22Rv1 (cell line): ENCODE measurements around the gene ECEL1.

Experiments
- ZFX ChIP-seq: fragments of 450-650 bp; IDR thresholded peaks from 2 replicates; pipeline ENCODE4 v1.6.1; 2017; ENCODE audit warnings: antibody characterized with exemption, borderline replicate concordance
- TF ChIP-seq, protein P1 (sequence below): fragments of 450-650 bp; IDR thresholded peaks from 2 replicates; pipeline ENCODE4 v1.5.1; 2017; ENCODE audit warnings: mild to moderate bottlenecking

DNA sequence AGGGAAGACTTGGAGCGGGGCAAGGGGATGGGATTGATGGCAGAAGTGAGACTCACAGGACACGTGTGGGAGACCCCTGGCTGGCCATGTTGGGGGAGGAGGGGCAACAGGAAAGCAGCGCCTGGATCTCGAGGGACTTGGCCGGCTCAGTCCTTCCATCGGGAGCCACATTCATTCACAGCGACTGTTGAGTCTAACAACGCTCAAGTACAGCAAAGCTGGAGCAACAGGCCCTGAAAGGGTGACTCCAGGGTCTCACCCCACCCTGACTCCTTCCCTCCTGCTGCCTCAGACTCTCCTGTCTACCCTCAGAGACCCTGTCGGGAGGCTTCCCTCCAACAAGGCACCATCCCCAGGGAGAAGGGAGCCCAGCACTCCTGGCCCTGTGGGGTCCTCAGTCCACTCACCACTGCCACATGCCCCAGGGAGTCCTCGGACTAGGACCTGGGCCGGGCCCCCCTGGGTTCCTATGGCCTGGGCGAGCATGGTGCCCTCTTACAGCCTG lies 46.4 kb downstream of the ECEL1 start:
- TF ChIP-seq, protein P1, sequence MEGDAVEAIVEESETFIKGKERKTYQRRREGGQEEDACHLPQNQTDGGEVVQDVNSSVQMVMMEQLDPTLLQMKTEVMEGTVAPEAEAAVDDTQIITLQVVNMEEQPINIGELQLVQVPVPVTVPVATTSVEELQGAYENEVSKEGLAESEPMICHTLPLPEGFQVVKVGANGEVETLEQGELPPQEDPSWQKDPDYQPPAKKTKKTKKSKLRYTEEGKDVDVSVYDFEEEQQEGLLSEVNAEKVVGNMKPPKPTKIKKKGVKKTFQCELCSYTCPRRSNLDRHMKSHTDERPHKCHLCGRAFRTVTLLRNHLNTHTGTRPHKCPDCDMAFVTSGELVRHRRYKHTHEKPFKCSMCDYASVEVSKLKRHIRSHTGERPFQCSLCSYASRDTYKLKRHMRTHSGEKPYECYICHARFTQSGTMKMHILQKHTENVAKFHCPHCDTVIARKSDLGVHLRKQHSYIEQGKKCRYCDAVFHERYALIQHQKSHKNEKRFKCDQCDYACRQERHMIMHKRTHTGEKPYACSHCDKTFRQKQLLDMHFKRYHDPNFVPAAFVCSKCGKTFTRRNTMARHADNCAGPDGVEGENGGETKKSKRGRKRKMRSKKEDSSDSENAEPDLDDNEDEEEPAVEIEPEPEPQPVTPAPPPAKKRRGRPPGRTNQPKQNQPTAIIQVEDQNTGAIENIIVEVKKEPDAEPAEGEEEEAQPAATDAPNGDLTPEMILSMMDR: no peak
- no peak for TF ChIP-seq ZFX
